Stimulated activated CD8-positive, alpha-beta memory T cell treated with anti-CD3 and anti-CD28 coated beads, Interleukin-7, amount 100 ng/mL, for 4 hours (primary cell): ENCODE data around the gene OVOL1.
"Not testable (repeated sequence)": the region's sequence is repeated elsewhere in the genome, so short reads cannot be mapped to it uniquely, and the experiment has no call there.

ENCODE experiments used
- DNase-seq, 2 donors: peaks; one replicate each; pipeline ENCODE4 v3.0.0-alpha.2; 2020; ENCODE audit warnings: low read depth in 2 of 2

The OVOL1 gene

DNA sequence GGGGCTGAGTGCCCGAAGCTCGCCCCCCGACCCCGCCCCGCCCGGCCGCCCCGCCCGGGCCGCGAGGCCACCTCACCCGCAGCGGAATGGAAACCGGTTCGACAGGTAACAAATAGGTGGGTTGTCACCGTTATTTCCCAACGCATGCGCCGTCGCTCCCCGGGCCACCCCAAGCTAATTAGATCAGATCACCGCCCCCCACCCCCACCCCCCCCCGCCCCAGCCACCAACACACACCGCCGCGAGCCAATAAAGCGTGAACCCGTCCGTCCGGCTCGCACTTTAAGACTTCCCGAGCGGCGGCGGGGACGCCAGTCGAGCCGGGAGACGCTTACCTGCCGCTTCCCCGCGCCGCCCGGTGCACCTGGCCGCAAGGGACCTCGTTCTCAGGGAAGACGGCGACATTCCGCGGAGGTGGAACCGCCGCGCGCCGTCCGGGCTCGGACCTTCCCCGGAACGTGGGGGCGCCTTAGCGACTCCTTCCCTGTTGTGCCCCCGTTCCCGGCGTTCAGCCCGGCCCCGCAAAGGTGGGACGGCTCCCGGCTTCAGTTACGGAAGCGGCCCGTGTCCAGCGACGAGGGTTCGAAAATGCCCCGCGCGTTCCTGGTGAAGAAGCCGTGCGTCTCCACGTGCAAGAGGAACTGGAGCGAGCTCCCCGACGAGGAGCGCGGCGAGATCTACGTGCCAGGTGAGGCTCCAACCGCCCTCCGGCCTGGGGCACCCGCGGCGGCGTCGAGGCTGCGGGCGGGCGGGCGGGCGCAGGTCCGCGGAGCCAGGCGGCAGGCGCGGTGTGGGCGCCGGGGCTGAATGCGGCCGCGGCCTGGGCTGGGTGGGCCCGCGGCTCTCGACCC, at the start of gene OVOL1:
Gene OVOL1, plus strand, starts transcription at position 278 of the 851 bp plus-strand sequence. Its CDS starts 311 bp downstream, at position 589.
- DNase-seq: peak in 1 of 2 donors; percentile 23

DNA sequence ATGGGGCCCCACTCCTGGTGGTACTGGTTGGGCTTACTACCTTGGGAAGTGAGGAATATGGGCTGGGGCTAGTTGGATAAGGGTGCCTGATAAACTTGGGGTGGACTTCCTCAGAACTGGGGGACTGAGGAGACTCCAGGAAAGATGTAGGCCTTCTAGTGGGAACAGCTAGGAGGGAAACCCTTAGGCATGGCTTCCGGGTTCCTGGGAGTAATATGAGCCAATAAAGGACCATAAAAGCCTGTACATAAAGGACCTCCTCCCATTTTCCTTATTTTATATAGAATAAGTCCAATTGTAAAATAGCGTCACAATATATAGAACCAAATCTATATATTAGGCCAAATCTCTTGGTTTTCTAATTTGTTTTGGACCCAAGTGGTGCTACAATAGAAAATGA, 47.8 kb upstream of the OVOL1 start:
- no peak for DNase-seq

DNA sequence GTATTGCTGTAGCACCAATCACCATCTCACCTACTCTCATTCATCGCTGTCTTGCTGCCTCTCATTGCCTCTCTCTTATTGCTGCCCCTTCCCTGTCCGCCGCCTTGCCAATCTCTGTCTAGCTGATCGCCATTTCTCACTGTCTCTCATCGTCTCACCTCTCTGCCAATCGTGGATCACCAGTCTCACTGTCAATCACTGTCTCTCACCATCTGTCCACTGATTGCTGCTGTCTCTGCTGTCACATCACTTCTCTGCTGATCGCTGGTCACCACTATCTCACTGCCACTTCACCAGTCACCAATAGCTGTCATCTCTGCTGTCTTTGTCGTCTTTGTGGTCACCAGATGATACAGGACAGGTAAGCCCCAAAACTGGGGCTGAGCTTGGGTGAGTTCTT, 45.7 kb upstream of the OVOL1 start:
- DNase-seq: no peak

DNA sequence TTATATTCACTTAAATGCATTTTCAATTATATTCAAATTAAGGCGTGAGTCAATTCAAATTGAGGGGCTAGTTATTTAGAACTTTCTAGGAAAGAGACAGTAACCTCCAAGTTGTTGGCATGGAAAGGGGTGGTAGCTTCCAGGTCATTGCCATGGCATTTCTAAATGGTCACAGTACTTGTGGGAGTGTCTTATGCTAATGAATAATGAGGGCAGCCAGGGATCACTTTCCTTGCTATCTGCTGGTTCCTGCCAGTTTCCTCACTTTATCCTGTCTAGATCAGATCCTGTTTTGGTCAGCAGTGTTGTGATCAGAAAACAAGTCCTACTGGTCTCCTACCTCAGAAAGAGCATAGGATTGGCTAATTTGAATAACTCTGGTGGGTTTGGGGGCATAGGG, 44.5 kb upstream of the OVOL1 start:
- no peak for DNase-seq

DNA sequence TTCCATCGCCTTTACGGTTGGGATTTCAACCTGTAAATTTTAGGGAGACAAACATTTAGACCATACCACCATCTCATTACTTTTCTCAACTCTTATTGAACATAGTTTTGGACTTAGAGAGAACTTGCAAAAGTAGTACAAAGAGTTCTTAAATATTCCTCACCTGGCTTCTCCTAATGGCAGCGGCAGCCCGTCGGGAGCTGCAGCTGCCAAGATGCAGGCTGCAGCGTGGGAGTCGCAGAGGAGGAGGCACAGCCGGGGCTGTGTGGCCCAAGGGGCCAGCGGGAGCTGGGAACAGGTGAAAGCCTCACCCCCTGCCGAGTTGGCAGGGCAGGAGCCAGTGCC, 43.2 kb upstream of the OVOL1 start:
- no peak for DNase-seq

DNA sequence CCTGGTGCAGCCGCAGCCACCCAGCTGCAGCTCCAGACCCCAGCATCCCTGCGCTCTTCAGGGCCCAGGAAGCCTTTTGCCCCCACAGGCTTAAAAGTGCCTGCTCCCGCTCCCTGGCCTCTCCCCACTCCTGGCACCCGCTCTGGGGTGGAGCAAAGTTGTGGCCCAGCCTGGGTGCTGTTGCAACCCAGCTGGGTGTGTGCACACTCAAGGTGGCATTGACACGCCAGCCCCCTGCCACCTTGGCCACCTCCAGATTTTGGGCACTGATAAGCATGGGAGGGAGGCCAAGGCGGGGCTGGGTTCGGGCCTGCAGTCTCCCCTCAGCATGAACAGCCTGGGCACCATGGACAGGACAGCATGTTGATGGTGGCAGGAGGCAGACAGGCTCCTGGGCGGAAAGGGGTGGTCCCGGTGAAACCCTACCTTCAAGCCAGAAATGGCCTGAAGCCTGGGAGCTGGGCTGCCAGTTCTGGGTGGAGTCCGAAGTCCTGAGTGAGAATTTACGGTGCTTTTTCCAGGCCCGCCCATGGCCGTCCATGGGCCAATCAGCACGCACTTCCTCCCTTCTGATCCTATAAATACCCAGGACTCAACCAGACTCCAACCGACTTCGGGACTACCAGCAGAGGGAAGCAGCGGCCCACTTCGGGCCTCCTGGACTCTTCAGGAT, 42.7 kb upstream of the OVOL1 start:
- DNase-seq: no peak

DNA sequence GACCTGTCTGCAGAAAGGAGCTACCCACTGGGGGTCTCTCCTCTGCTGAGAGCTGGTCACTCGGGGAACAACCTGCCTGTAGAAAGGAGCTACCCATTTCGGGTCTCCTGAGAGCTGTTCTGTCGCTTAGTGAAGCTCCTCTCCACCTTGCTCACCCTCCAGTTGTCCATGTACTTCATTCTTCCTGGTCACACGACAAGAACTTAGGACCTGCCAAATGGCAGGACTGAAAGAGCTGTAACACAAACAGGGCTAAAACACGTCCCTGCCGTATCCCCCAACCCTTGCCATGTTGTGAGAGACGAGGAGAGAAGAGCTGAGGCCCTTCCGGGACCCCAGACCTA, 42.2 kb upstream of the OVOL1 start:
- no peak for DNase-seq

DNA sequence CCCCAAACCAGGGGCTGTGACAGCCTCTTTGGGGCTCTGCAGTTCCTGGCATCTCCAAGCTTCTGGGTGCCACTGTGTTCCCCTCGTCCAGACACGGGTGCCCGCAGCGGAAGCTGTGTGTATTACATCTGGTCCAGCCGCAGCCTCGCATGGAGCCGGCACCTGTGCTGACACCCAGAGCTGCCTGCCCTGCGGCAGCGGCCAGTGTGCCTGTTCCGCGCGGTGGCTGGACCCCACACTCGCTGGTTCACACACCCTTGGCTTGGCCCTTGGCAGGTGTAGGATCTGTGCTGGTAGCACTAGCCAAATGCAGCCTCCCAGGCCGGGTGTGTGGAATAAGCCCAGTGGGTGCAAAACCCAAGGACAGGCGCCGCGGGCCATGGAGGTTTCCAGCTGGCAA, 41.8 kb upstream of the OVOL1 start:
- no peak for DNase-seq

DNA sequence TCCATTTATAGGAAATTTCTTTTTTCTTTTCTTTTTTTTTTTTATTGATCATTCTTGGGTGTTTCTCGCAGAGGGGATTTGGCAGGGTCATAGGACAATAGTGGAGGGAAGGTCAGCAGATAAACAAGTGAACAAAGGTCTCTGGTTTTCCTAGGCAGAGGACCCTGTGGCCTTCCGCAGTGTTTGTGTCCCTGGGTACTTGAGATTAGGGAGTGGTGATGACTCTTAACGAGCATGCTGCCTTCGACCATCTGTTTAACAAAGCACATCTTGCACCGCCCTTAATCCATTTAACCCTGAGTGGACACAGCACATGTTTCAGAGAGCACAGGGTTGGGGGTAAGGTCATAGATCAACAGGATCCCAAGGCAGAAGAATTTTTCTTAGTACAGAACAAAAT, 24.7 kb upstream of the OVOL1 start:
- DNase-seq: not testable (repeated sequence)

DNA sequence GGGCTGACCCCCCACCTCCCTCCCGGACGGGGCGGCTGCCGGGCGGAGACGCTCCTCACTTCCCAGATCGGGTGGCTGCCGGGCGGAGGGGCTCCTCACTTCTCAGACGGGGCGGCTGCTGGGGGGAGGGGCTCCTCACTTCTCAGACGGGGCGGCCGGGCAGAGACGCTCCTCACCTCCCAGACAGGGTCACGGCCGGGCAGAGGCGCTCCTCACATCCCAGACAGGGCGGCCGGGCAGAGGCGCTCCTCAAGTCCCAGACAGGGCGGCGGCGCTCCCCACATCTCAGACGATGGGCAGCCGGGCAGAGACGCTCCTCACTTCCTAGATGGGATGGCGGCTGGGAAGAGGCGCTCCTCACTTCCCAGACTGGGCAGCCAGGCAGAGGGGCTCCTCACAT, 24.0 kb upstream of the OVOL1 start:
- DNase-seq: not testable (repeated sequence)

DNA sequence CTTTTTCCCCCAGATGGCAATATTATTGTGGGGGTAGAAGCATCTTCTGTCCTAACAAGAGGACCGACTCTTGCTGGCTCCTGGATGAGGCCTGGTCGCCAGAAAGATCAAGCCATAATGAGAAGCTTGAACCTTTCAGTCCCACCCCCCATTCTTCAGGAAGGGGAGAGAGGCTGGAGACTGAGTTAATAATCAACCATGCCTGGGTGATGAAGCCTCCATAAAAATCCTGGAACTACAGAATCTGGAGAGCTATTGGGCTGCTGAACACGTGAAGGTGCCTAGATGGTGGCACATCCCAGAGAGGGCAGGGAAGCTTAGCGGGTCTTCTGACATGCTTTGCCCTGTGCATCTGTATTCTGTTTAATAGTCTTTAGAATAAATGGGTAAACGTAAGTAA, 22.4 kb upstream of the OVOL1 start:
- DNase-seq: no peak

DNA sequence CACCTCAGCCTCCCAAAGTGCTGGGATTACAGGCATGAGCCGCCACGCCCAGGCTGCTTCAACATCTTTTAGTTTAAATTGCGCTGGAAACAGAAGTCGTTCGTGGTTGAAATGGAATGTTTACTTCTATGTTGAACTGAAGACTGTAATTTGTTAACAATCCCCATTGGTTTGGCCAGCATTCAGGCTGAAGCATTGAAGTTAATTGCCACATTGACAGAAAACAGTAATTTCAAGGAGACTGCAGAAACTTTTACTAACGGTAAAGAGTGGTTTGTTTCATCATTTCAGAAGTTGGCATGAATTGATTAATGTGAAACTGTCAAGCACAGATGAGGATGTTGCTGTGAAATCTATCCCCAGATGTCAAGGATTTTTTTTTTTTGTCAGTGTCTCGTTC, 20.3 kb upstream of the OVOL1 start:
- no peak for DNase-seq

DNA sequence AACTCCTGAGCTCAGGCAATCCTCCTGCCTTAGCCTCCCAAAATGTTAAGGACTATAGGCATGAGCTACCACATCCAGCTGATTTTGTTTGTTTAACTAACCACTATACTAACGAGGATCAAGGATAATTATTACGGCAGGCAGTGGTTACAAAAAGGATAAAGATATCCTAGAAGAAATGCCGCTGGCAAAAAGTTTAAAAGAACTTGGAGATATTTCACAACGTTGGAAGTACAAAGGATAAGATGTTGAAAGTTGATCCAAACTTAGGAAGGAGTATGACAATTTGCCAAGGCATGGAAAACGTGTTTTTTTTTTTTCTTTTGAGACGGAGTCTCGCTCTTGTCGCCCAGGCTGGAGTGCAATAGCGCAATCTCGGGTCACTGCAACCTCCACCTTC, 19.5 kb upstream of the OVOL1 start:
- DNase-seq: no peak

DNA sequence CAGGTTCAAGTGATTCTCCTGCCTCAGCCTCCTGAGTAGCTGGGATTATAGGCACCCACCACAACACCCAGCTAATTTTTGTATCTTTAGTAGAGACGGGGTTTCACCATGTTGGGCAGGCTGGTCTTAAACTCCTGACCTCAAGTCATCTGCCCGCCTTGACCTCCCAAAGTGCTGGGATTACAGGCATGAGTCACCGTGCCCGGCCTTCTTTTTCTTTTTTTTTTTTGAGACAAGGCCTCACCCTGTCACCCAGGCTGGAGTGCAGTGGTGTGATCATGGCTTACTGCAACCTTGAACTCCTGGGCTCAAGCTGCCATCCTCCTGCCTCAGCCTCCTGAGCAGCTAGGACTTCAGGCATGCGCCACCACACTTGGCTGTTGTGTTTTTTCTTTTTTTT, 19.1 kb upstream of the OVOL1 start:
- DNase-seq: not testable (repeated sequence)

DNA sequence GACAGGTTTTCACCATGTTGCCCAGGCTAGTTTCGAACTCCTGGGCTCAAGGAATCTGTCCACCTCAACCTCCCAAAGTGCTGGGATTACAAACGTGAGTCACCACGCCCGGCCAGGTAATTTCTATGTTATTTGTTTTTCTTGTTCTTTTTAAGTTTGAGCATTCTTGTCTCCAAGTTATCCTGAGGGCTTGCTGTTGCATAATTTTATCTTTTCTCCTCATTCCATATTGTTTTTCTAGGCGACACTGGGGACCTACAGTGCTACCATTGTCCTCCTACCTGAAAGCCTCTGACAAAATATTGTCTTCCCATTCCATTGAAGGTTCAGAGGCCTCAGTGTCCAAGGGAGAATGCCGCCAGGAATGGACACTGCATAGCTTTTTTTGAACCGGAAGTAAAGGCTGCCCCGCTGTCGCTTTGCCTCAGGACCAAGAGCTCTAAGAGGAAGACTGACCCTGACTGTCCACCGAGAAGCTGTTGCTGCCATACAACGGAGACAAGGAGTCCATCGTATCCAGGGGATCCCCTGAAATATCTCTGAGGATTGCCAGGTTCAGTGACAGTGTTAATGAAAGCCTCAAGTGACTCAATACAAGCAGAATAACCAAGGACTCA, 15.8 kb upstream of the OVOL1 start:
- DNase-seq: no peak

DNA sequence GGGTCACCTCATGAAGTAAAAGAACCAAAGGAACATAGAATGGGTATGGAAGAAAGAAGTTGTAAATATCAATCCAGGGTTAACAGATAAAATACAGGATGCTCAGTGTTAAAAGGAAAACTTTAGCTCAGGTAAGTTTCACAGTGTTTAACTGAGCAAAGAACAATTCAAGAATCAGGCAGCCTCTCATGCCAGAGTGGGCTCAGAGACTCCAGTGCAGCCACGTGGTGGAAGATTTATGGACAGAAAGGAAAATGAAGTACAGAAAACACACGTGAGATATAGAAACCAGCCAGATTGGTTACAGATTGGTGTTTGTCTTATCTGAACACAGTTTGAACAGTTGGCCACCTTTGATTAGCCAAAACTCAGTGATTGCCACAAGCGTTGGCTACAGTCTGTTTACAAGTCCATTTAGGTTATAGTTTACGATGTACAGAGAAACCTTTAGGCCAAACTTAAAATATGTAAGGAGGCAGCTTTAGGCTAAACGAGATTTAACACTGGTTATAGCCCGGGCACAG, 15.2 kb upstream of the OVOL1 start:
- no peak for DNase-seq

DNA sequence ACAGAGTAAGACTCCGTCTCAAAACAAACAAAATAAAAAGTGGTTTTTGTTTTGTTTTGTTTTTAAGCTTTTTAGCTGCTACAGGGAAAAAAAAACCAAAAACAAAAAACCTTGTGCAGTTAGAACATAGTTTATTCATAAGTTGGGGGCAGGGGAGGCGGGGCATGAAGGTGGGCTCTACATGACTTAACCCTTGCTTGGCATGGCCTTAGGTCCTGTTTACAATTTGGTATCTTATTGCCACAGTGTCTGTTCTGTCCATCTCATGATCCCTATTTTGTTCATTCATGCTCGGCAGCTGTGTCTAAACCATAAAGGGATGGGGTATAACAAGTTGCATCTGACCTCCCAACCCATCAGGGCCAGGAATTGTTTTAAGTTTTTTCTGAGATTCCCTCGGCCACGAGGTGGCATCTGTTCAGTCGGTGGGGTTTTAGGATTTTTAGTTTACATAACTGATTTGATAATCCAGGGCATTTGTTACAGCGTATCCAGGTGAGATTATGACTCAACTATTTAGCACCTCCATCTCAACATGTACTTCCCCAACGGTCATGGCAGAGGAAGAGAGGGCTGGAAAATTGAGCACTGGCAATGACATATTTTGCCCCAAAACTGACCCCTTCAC, 13.0 kb upstream of the OVOL1 start:
- DNase-seq: no peak

DNA sequence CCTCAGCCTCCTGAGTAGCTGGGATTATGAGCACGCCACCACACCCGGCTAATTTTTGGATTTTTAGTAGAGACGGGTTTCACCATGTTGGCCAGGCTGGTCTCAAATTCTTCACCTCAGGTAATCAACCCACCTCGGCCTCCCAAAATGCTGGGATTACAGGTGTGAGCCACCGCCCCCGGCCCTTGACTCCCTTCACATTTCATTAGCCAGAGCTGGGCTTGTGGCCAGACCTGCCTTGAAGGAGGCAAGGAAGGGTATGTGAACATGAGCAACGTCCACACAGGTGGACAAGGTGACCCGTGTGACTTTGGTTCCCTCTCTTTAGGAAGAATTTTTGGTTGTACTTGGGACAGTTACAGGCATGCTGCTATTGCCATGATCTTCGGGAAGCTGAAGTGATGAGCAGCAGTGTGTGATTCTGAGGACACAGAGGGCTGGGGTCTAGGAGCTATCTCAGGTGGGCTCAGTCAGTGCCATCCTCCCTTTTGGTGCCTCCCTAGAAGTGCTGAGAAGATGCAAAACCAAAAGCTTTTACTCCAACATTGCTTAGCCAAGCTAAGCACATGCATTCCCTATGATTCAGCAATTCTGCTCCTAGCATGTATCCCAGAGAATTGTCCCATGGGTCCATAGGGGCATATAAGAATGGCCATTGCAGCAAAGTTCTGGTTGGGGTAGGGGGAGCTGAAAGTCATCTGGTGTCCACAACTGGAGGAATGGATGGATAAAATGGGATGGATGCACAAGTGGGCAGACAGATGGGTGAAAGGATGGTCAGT, 12.1 kb upstream of the OVOL1 start:
- no peak for DNase-seq

DNA sequence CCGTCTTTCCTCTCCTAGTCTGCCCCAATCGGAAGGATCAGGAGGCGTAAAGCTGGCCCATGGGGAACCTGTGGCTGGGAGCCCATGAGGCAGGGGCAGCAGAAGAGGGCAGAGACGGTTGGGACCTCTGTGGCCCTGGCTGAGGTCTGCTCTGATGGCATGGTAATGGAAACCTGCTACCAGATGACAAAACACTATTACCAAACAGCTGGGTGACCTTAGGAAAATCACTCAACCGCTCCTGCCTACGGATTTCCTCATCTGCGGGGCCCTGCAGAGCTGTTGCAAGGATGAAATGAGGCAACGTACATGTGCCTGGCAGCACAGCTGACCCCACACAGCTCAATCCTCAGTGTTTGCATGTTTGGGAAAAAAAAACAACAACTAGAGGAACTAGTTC, 10.7 kb upstream of the OVOL1 start:
- DNase-seq: no peak

DNA sequence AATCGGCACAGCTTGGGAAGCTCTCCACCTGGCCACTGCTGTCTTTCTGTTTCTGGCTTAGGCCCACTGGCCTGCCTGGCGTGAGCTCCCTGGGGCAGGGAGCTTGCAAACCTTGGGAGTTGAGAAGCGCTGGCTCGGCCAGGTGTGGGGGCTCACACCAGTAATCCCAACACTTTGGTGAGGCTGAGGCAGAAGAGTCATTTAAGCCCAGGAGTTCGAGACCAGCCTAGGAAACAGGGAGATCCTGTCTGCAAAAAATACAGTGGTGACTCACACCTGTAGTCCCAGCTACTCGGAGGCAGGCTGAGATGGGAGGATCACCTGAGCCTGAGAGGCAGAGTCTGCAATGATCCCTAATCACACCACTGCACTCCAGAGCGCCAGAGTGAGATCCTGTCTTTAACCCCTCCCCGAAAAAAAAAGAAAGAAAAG, 10.1 kb upstream of the OVOL1 start:
- no peak for DNase-seq

DNA sequence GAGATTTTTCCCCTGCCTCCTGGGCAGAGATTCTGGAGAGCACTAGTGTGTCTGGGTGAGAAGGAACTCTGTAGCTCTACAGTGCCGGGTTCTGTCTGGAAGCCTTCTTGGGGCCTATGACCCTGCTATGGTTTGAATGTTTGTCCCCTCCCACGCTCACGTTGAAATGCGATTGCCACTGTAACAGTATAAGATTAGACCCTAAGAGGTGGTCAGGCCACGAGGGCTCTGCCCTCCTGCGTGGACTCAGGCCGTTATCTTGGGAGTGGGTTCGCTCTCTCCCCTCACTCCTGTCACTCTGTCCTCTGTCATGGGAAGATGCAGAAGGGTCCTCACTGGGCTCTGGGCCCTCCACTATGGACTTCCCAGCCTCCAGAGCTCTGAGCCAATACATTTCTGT, 9.6 kb upstream of the OVOL1 start:
- no peak for DNase-seq
